ENCODE measurements around the gene SVEP1. TPM values are rescaled to one million over a fixed set of nuclear protein-coding genes. Genes with fewer than 3 reads are reported as not detected.

SVEP1 gene
- 10 to 100 TPM; 41.9 to 71.6 (median 60.6) TPM for total RNA-seq

- intact Hi-C loops (cut with DNase I), result no loop called here
- DNase-seq (ENCODE audit: extremely low spot score), result no peak
These were observed at the start of gene SVEP1 for GRCh38 chr9:110579034-110579861. TSS of gene SVEP1 (minus strand) at chr9:110579741. CDS start at chr9:110579543, 198 bp downstream.

GRCh38 chr9:110626101-110626829, 46.7 kb upstream of the SVEP1 start:
- WGBS, result 68% methylated on average over 9 of the region's 9 CpGs
- peaks cover 0 to 8% (median 3%) of the 10 kb centered on the region in 4 donors for H3K9me3 ChIP-seq
- intact Hi-C loops (cut with DNase I), result no loop called here
- no peak for DNase-seq (ENCODE audit: extremely low spot score)
- H3K27ac ChIP-seq (replicated peaks in 1 of 4), result no peak overlapping the region
- H3K36me3 ChIP-seq, result no peaks in the 10 kb centered on the region
- TF ChIP-seq CTCF (IDR thresholded peaks at IDR 0.05) (no peak), EP300 (IDR thresholded peaks at IDR 0.05) (no peak), POLR2AphosphoS5 (IDR thresholded peaks at IDR 0.05) (no peak), POLR2A (IDR thresholded peaks at IDR 0.05; ENCODE audit: low read depth) (no peak)
- no peaks in the 10 kb centered on the region for H3K27me3 ChIP-seq
- H3K4me1 ChIP-seq, result no peaks in the 10 kb centered on the region
- no peak overlapping the region for H3K4me3 ChIP-seq

More at GRCh38 chr9:110579034-110579861, at the start of gene SVEP1:
- Histone ChIP-seq H3K9me3 (no peaks in the 10 kb centered on the region), H3K36me3 (no peaks in the 10 kb centered on the region), H3K27me3 (peaks cover 0 to 20% (median 5%) of the 10 kb centered on the region in 4 donors), H3K4me3 (peak within 1 kb of the TSS; percentile 61 to 77 (median 64)), H3K4me1 (peaks cover 11 to 23% (median 21%) of the 10 kb centered on the region in 4 donors), H3K27ac (replicated peaks in 1 of 4) (peak within 1 kb of the TSS; percentile 82 to 83 (median 82))
- under 1% methylated on average over 15 of the region's 89 CpGs for WGBS
- TF ChIP-seq CTCF (IDR thresholded peaks at IDR 0.05) (no peak), POLR2AphosphoS5 (IDR thresholded peaks at IDR 0.05) (peak; percentile 30 to 42), EP300 (IDR thresholded peaks at IDR 0.05) (no peak)

- no peaks in the 10 kb centered on the region for H3K9me3 ChIP-seq
- 33% methylated on average over 3 of the region's 3 CpGs for WGBS
- H3K36me3 ChIP-seq, result no peaks in the 10 kb centered on the region
- no peak for DNase-seq (ENCODE audit: extremely low spot score)
- intact Hi-C loops (cut with DNase I), result loop anchor here (5.0 kb wide), 1 partner anchor 171 kb away; no protein-coding TSS in a partner anchor
- H3K27ac ChIP-seq (replicated peaks in 1 of 4), result no peak overlapping the region
- H3K4me1 ChIP-seq, result no peaks in the 10 kb centered on the region
- no peak overlapping the region for H3K4me3 ChIP-seq
- no peaks in the 10 kb centered on the region for H3K27me3 ChIP-seq
- no peak for TF ChIP-seq POLR2A (IDR thresholded peaks at IDR 0.05; ENCODE audit: low read depth)
- TF ChIP-seq EP300 (IDR thresholded peaks at IDR 0.05), result no peak
- TF ChIP-seq CTCF (IDR thresholded peaks at IDR 0.05), result peak; percentile 58 to 74 (median 68)
- no peak for TF ChIP-seq POLR2AphosphoS5 (IDR thresholded peaks at IDR 0.05)
These were observed 44.0 kb upstream of the SVEP1 start for GRCh38 chr9:110623462-110624025.

- intact Hi-C loops (cut with DNase I), result loop anchor here (5.0 kb wide), 1 partner anchor 170 kb away; no protein-coding TSS in a partner anchor
- WGBS, result 80% methylated on average over 2 of the region's 2 CpGs
These were observed 42.8 kb upstream of the SVEP1 start for GRCh38 chr9:110622368-110622767.

GRCh38 chr9:110620726-110621125, 41.2 kb upstream of the SVEP1 start:
- WGBS, result 46% methylated on average over 3 of the region's 3 CpGs
- Histone ChIP-seq H3K4me3 (no peak overlapping the region), H3K9me3 (no peaks in the 10 kb centered on the region), H3K27me3 (no peaks in the 10 kb centered on the region), H3K27ac (replicated peaks in 1 of 4) (no peak overlapping the region), H3K36me3 (no peaks in the 10 kb centered on the region), H3K4me1 (no peaks in the 10 kb centered on the region)
- intact Hi-C loops (cut with DNase I), result loop anchor here (5.0 kb wide), 1 partner anchor 168 kb away; no protein-coding TSS in a partner anchor
- TF ChIP-seq EP300 (IDR thresholded peaks at IDR 0.05), result no peak
- TF ChIP-seq POLR2AphosphoS5 (IDR thresholded peaks at IDR 0.05), result no peak
- TF ChIP-seq POLR2A (IDR thresholded peaks at IDR 0.05; ENCODE audit: low read depth), result no peak
- no peak for TF ChIP-seq CTCF (IDR thresholded peaks at IDR 0.05)
- no peak for DNase-seq (ENCODE audit: extremely low spot score)

More at GRCh38 chr9:110622368-110622767, 42.8 kb upstream of the SVEP1 start:
- DNase-seq (ENCODE audit: extremely low spot score), result no peak
- H3K36me3 ChIP-seq, result no peaks in the 10 kb centered on the region
- H3K9me3 ChIP-seq, result no peaks in the 10 kb centered on the region
- TF ChIP-seq EP300 (IDR thresholded peaks at IDR 0.05), result no peak
- no peak overlapping the region for H3K27ac ChIP-seq (replicated peaks in 1 of 4)
- H3K4me1 ChIP-seq, result no peaks in the 10 kb centered on the region
- no peaks in the 10 kb centered on the region for H3K27me3 ChIP-seq
- no peak overlapping the region for H3K4me3 ChIP-seq
